Chondrocyte (in vitro differentiated cells): ENCODE measurements around the gene PXN. TPM values are rescaled to one million over a fixed set of nuclear protein-coding genes. Genes with fewer than 3 reads are reported as not detected.

ENCODE experiments used
- DNase-seq: peaks from one replicate; pipeline ENCODE4 v3.0.0; 2021; ENCODE audit warnings: mixed read lengths, low spot score
- H3K27ac Mint-ChIP-seq: one replicate; pipeline ENCODE4 v1.8.0; 2021; ENCODE audit warnings: mild to moderate bottlenecking, moderate library complexity, mixed read lengths; ENCODE audit not compliant: unreplicated experiment
- H3K27me3 Mint-ChIP-seq: 2 replicates; pipeline ENCODE4 v1.8.0; 2021; ENCODE audit warnings: low read depth, mixed read lengths
- H3K36me3 Mint-ChIP-seq: 2 replicates; pipeline ENCODE4 v1.8.0; 2021; ENCODE audit warnings: low read depth, mixed read lengths
- H3K4me1 Mint-ChIP-seq: 2 replicates; pipeline ENCODE4 v1.8.0; 2021; ENCODE audit warnings: low read depth, mild to moderate bottlenecking, mixed read lengths
- H3K4me3 Mint-ChIP-seq: one replicate; pipeline ENCODE4 v1.8.0; 2021; ENCODE audit warnings: mild to moderate bottlenecking, moderate library complexity, mixed read lengths; ENCODE audit not compliant: unreplicated experiment
- H3K9me3 Mint-ChIP-seq: 2 replicates; pipeline ENCODE4 v1.8.0; 2021; ENCODE audit warnings: low read depth, mixed read lengths
- total RNA-seq: library from RNA; stranded (reverse); gene quantifications from 3 replicates; pipeline ENCODE4 v1.2.1, GENCODE V29; 2021
- TF ChIP-seq, protein P1 (sequence below): fragments of 200-600 bp; sonication (generic); IDR thresholded peaks from 2 replicates; pipeline ENCODE4 v1.5.0; 2021; ENCODE audit warnings: antibody characterized with exemption, mild to moderate bottlenecking, moderate library complexity

The PXN gene
- total RNA-seq, 1 donor from 2014 or later: 70.5 TPM

GRCh38 chr12:120181991-120182631 lies 83.4 kb downstream of the PXN start:
- DNase-seq: no peak
- Mint-ChIP-seq H3K4me3 (no peak overlapping the region), H3K9me3 (no peaks in the 10 kb centered on the region), H3K27me3 (no peaks in the 10 kb centered on the region), H3K27ac (peak overlapping the region; percentile 75), H3K36me3 (peaks cover 45% of the 10 kb centered on the region), H3K4me1 (peaks cover 17% of the 10 kb centered on the region)
- TF ChIP-seq, protein P1, sequence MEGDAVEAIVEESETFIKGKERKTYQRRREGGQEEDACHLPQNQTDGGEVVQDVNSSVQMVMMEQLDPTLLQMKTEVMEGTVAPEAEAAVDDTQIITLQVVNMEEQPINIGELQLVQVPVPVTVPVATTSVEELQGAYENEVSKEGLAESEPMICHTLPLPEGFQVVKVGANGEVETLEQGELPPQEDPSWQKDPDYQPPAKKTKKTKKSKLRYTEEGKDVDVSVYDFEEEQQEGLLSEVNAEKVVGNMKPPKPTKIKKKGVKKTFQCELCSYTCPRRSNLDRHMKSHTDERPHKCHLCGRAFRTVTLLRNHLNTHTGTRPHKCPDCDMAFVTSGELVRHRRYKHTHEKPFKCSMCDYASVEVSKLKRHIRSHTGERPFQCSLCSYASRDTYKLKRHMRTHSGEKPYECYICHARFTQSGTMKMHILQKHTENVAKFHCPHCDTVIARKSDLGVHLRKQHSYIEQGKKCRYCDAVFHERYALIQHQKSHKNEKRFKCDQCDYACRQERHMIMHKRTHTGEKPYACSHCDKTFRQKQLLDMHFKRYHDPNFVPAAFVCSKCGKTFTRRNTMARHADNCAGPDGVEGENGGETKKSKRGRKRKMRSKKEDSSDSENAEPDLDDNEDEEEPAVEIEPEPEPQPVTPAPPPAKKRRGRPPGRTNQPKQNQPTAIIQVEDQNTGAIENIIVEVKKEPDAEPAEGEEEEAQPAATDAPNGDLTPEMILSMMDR: no peak

DNA sequence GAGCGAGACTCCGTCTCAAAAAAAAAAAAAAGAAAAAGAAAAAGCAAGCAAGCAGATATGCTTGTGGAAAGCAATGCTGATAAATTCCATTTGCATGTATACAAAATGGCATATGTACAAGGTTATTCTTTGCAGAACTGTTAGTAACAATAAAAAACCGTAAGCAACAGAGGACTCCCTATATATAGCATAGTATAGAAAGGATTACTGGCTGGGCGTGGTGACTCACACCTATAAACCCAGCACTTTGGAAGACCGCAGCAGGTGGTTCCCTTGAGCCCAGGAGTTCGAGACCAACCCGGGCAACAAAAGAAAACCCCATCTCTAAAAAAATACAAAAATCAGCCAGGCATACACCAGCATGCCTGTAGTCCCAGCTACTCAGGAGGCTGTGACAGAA lies 84.6 kb downstream of the PXN start:
- no peak for DNase-seq
- Mint-ChIP-seq H3K27me3 (no peaks in the 10 kb centered on the region), H3K36me3 (peaks cover 45% of the 10 kb centered on the region), H3K9me3 (no peaks in the 10 kb centered on the region), H3K4me3 (no peak overlapping the region), H3K27ac (no peak overlapping the region), H3K4me1 (peaks cover 17% of the 10 kb centered on the region)
- TF ChIP-seq, protein P1: no peak

GRCh38 chr12:120175537-120175936 lies 90.0 kb downstream of the PXN start:
- no peak for DNase-seq
- no peaks in the 10 kb centered on the region for H3K4me1 Mint-ChIP-seq
- no peaks in the 10 kb centered on the region for H3K9me3 Mint-ChIP-seq
- TF ChIP-seq, protein P1: no peak
- H3K27me3 Mint-ChIP-seq: no peaks in the 10 kb centered on the region
- H3K36me3 Mint-ChIP-seq: peaks cover 50% of the 10 kb centered on the region
- no peak overlapping the region for H3K27ac Mint-ChIP-seq
- no peak overlapping the region for H3K4me3 Mint-ChIP-seq

GRCh38 chr12:120175062-120175461 lies 90.5 kb downstream of the PXN start:
- Mint-ChIP-seq H3K36me3 (peaks cover 54% of the 10 kb centered on the region), H3K27me3 (no peaks in the 10 kb centered on the region), H3K9me3 (no peaks in the 10 kb centered on the region), H3K4me3 (no peak overlapping the region), H3K4me1 (no peaks in the 10 kb centered on the region), H3K27ac (no peak overlapping the region)
- no peak for DNase-seq
- TF ChIP-seq, protein P1: no peak

- H3K27me3 Mint-ChIP-seq: no peaks in the 10 kb centered on the region
- no peak for DNase-seq
- no peak overlapping the region for H3K4me3 Mint-ChIP-seq
- H3K36me3 Mint-ChIP-seq: peaks cover 46% of the 10 kb centered on the region
- no peak overlapping the region for H3K27ac Mint-ChIP-seq
- no peaks in the 10 kb centered on the region for H3K4me1 Mint-ChIP-seq
- TF ChIP-seq, protein P1: no peak
- no peaks in the 10 kb centered on the region for H3K9me3 Mint-ChIP-seq
Observed at GRCh38 chr12:120172053-120172452, 93.5 kb downstream of the PXN start.
